GM06990 (cell line): ENCODE data around the gene DDX47.

Experiments
- DNase-seq: peaks from one replicate; pipeline ENCODE4 v3.0.0-alpha.2; 2011; ENCODE audit not compliant: insufficient read length; ENCODE audit errors: extremely low read depth
- H3K27me3 ChIP-seq: replicated peaks from 2 replicates; pipeline ENCODE4 v1.6.0; 2011; ENCODE audit warnings: low read length; ENCODE audit not compliant: control insufficient read depth, insufficient read depth
- H3K36me3 ChIP-seq: 2 replicates; pipeline ENCODE4 v1.5.1; 2011; ENCODE audit warnings: low read length; ENCODE audit not compliant: control insufficient read depth, insufficient read depth
- H3K4me3 ChIP-seq: replicated peaks from 2 replicates; pipeline ENCODE4 v1.5.1; 2011; ENCODE audit warnings: low read depth, mild to moderate bottlenecking, control low read depth, low read length
- TF ChIP-seq, protein P1 (sequence below): IDR thresholded peaks from 2 replicates; pipeline ENCODE4 v1.5.1; 2011; ENCODE audit warnings: low read length, control low read depth, mild to moderate bottlenecking, inconsistent platforms; ENCODE audit not compliant: insufficient read depth, poor library complexity, severe bottlenecking

Gene DDX47

GRCh38 chr12:12777092-12777491, 36.1 kb upstream of the DDX47 start:
- H3K27me3 ChIP-seq = no peaks in the 10 kb centered on the region
- H3K36me3 ChIP-seq = no peaks in the 10 kb centered on the region
- no peak for DNase-seq
- TF ChIP-seq, protein P1, sequence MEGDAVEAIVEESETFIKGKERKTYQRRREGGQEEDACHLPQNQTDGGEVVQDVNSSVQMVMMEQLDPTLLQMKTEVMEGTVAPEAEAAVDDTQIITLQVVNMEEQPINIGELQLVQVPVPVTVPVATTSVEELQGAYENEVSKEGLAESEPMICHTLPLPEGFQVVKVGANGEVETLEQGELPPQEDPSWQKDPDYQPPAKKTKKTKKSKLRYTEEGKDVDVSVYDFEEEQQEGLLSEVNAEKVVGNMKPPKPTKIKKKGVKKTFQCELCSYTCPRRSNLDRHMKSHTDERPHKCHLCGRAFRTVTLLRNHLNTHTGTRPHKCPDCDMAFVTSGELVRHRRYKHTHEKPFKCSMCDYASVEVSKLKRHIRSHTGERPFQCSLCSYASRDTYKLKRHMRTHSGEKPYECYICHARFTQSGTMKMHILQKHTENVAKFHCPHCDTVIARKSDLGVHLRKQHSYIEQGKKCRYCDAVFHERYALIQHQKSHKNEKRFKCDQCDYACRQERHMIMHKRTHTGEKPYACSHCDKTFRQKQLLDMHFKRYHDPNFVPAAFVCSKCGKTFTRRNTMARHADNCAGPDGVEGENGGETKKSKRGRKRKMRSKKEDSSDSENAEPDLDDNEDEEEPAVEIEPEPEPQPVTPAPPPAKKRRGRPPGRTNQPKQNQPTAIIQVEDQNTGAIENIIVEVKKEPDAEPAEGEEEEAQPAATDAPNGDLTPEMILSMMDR = no peak
- no peak overlapping the region for H3K4me3 ChIP-seq

GRCh38 chr12:12779007-12779406, 34.1 kb upstream of the DDX47 start:
- DNase-seq = no peak
- no peak overlapping the region for H3K4me3 ChIP-seq
- TF ChIP-seq, protein P1 = no peak
- no peaks in the 10 kb centered on the region for H3K36me3 ChIP-seq
- no peaks in the 10 kb centered on the region for H3K27me3 ChIP-seq

GRCh38 chr12:12779529-12779928, 33.6 kb upstream of the DDX47 start:
- Histone ChIP-seq H3K4me3 (no peak overlapping the region), H3K36me3 (no peaks in the 10 kb centered on the region), H3K27me3 (no peaks in the 10 kb centered on the region)
- TF ChIP-seq, protein P1 = no peak
- DNase-seq = no peak

DNA sequence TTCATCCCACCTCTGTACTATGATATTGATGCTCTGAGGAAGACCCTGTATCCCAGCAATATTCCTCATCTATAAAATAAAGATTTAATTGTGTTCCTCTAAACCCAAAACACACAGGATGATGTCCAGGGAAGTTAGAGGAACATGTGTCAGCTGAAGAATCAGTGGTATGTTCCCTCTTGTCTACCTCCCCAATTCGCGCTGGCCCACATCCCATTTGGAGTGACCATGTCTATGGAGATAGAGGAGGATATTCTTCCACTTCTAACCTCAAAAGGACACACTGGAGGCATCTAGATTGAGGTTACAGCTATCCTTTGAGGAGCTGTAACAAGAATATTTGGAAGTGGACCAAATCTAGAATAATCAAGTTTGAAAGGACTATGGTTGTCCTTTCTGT, 29.0 kb upstream of the DDX47 start:
- no peak overlapping the region for H3K4me3 ChIP-seq
- no peak for DNase-seq
- TF ChIP-seq, protein P1 = no peak
- no peaks in the 10 kb centered on the region for H3K36me3 ChIP-seq
- H3K27me3 ChIP-seq = no peaks in the 10 kb centered on the region

- peak within 1 kb of the TSS; percentile 76 for H3K4me3 ChIP-seq
- no peak for DNase-seq
- no peaks in the 10 kb centered on the region for H3K27me3 ChIP-seq
- H3K36me3 ChIP-seq = no peaks in the 10 kb centered on the region
- TF ChIP-seq, protein P1 = no peak
Observed at GRCh38 chr12:12784911-12785814, 28.0 kb upstream of the DDX47 start, which contains the start of gene APOLD1. APOLD1 (plus strand) TSS chr12:12785659; CDS start chr12:12785692, 33 bp downstream.
